SU-DHL-6 (cell line): Measurements from ENCODE around the gene C14orf93.

Experiments
- H2AFZ ChIP-seq: fragments of 200-600 bp; sonication (generic); 2 replicates; pipeline ENCODE4 v1.6.1; 2014; ENCODE audit warnings: low read depth, mild to moderate bottlenecking, moderate library complexity, mixed read lengths, antibody characterized with exemption, low read length; ENCODE audit not compliant: severe bottlenecking
- H3F3A ChIP-seq: fragments of 200-600 bp; shearing (Covaris generic); 2 replicates; pipeline ENCODE4 v1.6.0; 2016; ENCODE audit warnings: antibody characterized with exemption, mild to moderate bottlenecking; ENCODE audit not compliant: insufficient read depth
- H3K27ac ChIP-seq: fragments of 200-600 bp; sonication (generic); 2 replicates; pipeline ENCODE4 v1.5.1; 2016; ENCODE audit warnings: low read depth, mild to moderate bottlenecking, low read length, moderate library complexity, mixed read lengths
- H3K27me3 ChIP-seq: fragments of 200-600 bp; sonication (generic), shearing (Covaris generic); 2 replicates; pipeline ENCODE4 v1.6.0; 2014; ENCODE audit warnings: mild to moderate bottlenecking, low read length
- H3K36me3 ChIP-seq: fragments of 200-600 bp; sonication (generic); 2 replicates; pipeline ENCODE4 v1.6.1; 2014; ENCODE audit warnings: mild to moderate bottlenecking, low read length, mixed read lengths
- H3K4me2 ChIP-seq: fragments of 300-600, 200-600 bp; shearing (Covaris generic), sonication (generic); 2 replicates; pipeline ENCODE4 v1.6.0; 2014; ENCODE audit warnings: low read length, low read depth, mild to moderate bottlenecking; ENCODE audit not compliant: poor library complexity, severe bottlenecking
- H3K4me3 ChIP-seq: fragments of 200-600 bp; sonication (generic); 2 replicates; pipeline ENCODE4 v1.5.1; 2014; ENCODE audit warnings: antibody characterized with exemption, low read length, mild to moderate bottlenecking, mixed read lengths; ENCODE audit not compliant: insufficient read depth, poor library complexity, severe bottlenecking
- H3K79me2 ChIP-seq: fragments of 200-600 bp; sonication (generic); 2 replicates; pipeline ENCODE4 v1.6.1; 2014; ENCODE audit warnings: mild to moderate bottlenecking, low read length, moderate library complexity; ENCODE audit not compliant: insufficient read depth
- H3K9ac ChIP-seq: fragments of 200-600 bp; sonication (generic); 2 replicates; pipeline ENCODE4 v1.7.0; 2014; ENCODE audit warnings: mild to moderate bottlenecking, low read length
- H3K9me2 ChIP-seq: fragments of 200-600 bp; sonication (generic); replicated peaks from 2 replicates; pipeline ENCODE4 v1.6.1; 2014; ENCODE audit warnings: low read length; ENCODE audit not compliant: insufficient read depth
- H3K9me3 ChIP-seq: fragments of 200-600 bp; sonication (generic); 2 replicates; pipeline ENCODE4 v1.6.1; 2014; ENCODE audit warnings: low read length, mixed read lengths; ENCODE audit not compliant: insufficient read depth
- H4K20me1 ChIP-seq: fragments of 200-600 bp; sonication (generic); 2 replicates; pipeline ENCODE4 v1.6.1; 2014; ENCODE audit warnings: low read depth, mild to moderate bottlenecking, antibody characterized with exemption, low read length, moderate library complexity, mixed read lengths
- CTCF ChIP-seq: fragments of 200-600 bp; sonication (generic); IDR thresholded peaks from one replicate; pipeline ENCODE4 v1.5.1; 2017; ENCODE audit warnings: antibody characterized with exemption, mild to moderate bottlenecking, low read length, moderate library complexity; ENCODE audit not compliant: insufficient read depth, poor library complexity, severe bottlenecking
- EZH2phosphoT487 ChIP-seq: fragments of 200-600 bp; sonication (generic), shearing (Covaris generic); conservative IDR thresholded peaks from 2 replicates; pipeline ENCODE4 v1.6.1; 2018; ENCODE audit warnings: mild to moderate bottlenecking, antibody characterized with exemption, low read length, moderate library complexity, mixed read lengths

Gene C14orf93

GRCh38 chr14:23013054-23013748 lies 3.3 kb upstream of the C14orf93 start:
- no peak overlapping the region for H3K27ac ChIP-seq
- H3K4me2 ChIP-seq, result no peak overlapping the region
- H3K79me2 ChIP-seq, result no peaks in the 10 kb centered on the region
- H3F3A ChIP-seq, result peaks cover 27% of the 10 kb centered on the region
- H2AFZ ChIP-seq, result no peak overlapping the region
- no peaks in the 10 kb centered on the region for H4K20me1 ChIP-seq
- TF ChIP-seq CTCF (no peak), EZH2phosphoT487 (no peak)
- H3K9me3 ChIP-seq, result no peaks in the 10 kb centered on the region
- H3K9ac ChIP-seq, result no peak overlapping the region
- no peak overlapping the region for H3K4me3 ChIP-seq
- H3K36me3 ChIP-seq, result no peaks in the 10 kb centered on the region
- no peaks in the 10 kb centered on the region for H3K27me3 ChIP-seq
- no peaks in the 10 kb centered on the region for H3K9me2 ChIP-seq

- Histone ChIP-seq H3K9me2 (no peaks in the 10 kb centered on the region), H3F3A (peaks cover 43% of the 10 kb centered on the region), H3K27ac (peak overlapping the region; percentile 81), H3K79me2 (no peaks in the 10 kb centered on the region), H3K27me3 (no peaks in the 10 kb centered on the region), H3K4me2 (peak overlapping the region; percentile 94), H4K20me1 (no peaks in the 10 kb centered on the region), H3K36me3 (no peaks in the 10 kb centered on the region), H2AFZ (peak overlapping the region; percentile 98), H3K4me3 (peak overlapping the region; percentile 55), H3K9me3 (no peaks in the 10 kb centered on the region), H3K9ac (peak overlapping the region; percentile 56)
- TF ChIP-seq CTCF, result no peak
- TF ChIP-seq EZH2phosphoT487, result no peak
Measured at GRCh38 chr14:23009483-23009938, 432 bp downstream of the C14orf93 start.

DNA sequence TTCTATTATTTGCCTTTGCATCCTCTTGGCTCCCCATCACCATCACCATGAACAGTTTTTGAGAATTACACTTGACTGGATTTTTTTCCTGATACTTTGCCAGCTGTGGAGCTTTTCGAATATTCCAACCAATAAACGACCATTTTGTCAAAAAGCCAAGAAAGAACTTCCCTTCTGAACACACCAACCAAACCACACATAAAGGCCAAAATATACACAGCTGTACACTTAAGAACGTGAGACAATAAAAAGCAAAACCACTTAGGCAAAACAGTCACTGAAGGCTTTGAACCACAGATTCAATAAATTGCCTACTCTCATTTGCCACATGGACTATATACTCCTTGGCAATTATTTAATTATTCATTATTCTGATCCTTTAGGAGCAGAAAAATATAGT lies 1.1 kb downstream of the C14orf93 start:
- Histone ChIP-seq H3K9ac (peak overlapping the region; percentile 56), H3K4me2 (peak overlapping the region; percentile 94), H3K9me2 (no peaks in the 10 kb centered on the region), H2AFZ (peak overlapping the region; percentile 2), H3K36me3 (no peaks in the 10 kb centered on the region), H3K79me2 (no peaks in the 10 kb centered on the region), H3K4me3 (peak overlapping the region; percentile 55), H3F3A (peaks cover 43% of the 10 kb centered on the region), H3K9me3 (no peaks in the 10 kb centered on the region), H3K27ac (peak overlapping the region; percentile 81), H4K20me1 (no peaks in the 10 kb centered on the region), H3K27me3 (no peaks in the 10 kb centered on the region)
- TF ChIP-seq EZH2phosphoT487 (no peak), CTCF (no peak)
